Stimulated activated CD8-positive, alpha-beta memory T cell treated with anti-CD3 and anti-CD28 coated beads, Interleukin-7, amount 100 ng/mL, for 4 hours (primary cell): Measurements from ENCODE around the gene GZMM.

ENCODE experiments used
- DNase-seq, 2 donors: peaks; one replicate each; pipeline ENCODE4 v3.0.0-alpha.2; 2020; ENCODE audit warnings: low read depth in 2 of 2

GZMM gene

GRCh38 chr19:512547-513365 is 31.1 kb upstream of the GZMM start:
- no peak for DNase-seq

- no peak for DNase-seq
Measured at GRCh38 chr19:513368-514165, 30.3 kb upstream of the GZMM start.

GRCh38 chr19:514166-514663 is 29.6 kb upstream of the GZMM start:
- DNase-seq, result no peak

- no peak for DNase-seq
Measured at GRCh38 chr19:517721-518597, 25.9 kb upstream of the GZMM start.

- peak in 1 of 2 donors; percentile 60 for DNase-seq
Measured at GRCh38 chr19:518598-519231, 25.1 kb upstream of the GZMM start.

- DNase-seq, result no peak
Measured at GRCh38 chr19:519449-519865, 24.4 kb upstream of the GZMM start.

- no peak for DNase-seq
Measured at GRCh38 chr19:522726-523125, 21.1 kb upstream of the GZMM start.

GRCh38 chr19:524062-524674 is 19.7 kb upstream of the GZMM start:
- DNase-seq, result no peak

GRCh38 chr19:525029-525428 is 18.8 kb upstream of the GZMM start:
- DNase-seq, result no peak

GRCh38 chr19:525857-526419 is 17.9 kb upstream of the GZMM start:
- no peak for DNase-seq

- no peak for DNase-seq
Measured at GRCh38 chr19:530134-531008, 13.5 kb upstream of the GZMM start.

- DNase-seq, result peak; percentile 69 to 78
Measured at GRCh38 chr19:531009-531752, 12.7 kb upstream of the GZMM start.

- DNase-seq, result no peak
Measured at GRCh38 chr19:531753-532560, 11.9 kb upstream of the GZMM start, which contains the start of gene CDC34. Gene CDC34 (plus strand): TSS chr19:531760. CDS start chr19:531932, 172 bp downstream.

GRCh38 chr19:532561-533363 is 11.1 kb upstream of the GZMM start:
- no peak for DNase-seq

- no peak for DNase-seq
Measured at GRCh38 chr19:533364-534058, 10.3 kb upstream of the GZMM start.

- DNase-seq, result no peak
Measured at GRCh38 chr19:534088-534487, 9.8 kb upstream of the GZMM start.
